HG03025 (cell line): ENCODE results near the gene BTF3.
"Not testable (repeated sequence)": the region's sequence is repeated elsewhere in the genome, so short reads cannot be mapped to it uniquely, and the experiment has no call there.

Experiments used
- ATAC-seq: cut with Tn5 transposase; IDR thresholded peaks from one replicate; pipeline ENCODE4 v1.9.1; 2021; ENCODE audit warnings: mild to moderate bottlenecking, moderate library complexity; ENCODE audit not compliant: unreplicated experiment, low FRiP score

BTF3 gene

DNA sequence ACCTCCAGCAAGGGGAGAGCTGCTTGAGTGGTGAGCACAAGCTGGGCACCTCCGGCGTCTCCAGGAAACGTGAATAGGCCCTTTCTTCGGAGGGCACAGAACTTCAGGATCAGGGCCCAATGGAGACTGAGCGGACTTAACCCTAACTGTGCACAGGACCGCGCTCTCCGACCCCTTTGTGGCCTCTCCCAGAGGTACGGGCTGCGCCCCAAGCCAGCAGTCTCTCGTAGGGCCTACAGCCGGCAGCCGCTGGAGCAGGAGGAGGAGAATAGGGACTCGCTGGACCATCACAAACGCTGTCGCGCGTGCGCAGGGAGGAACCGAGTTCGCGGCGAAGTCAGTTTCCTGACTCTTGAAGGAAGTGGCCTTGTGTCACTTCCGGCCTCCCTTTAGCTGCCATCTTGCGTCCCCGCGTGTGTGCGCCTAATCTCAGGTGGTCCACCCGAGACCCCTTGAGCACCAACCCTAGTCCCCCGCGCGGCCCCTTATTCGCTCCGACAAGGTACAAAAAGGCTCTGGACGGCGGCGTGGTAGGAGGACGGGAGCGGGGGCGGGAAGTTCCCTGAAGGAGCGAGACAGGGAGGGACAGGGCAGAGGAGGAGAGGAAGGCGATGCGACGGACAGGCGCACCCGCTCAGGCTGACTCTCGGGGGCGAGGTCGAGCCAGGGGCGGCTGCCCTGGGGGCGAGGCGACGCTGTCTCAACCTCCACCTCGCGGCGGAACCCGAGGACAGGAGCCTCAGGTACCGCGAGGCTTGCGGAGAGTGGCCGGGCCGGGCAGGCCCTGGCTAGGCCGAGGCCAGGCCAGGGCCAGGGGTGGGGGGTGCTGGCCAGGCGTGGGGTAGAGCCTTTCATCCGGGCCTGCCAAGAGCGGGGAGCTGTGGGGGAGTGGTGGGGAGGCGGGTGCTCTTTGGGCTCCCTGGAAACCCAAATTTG, at the start of gene BTF3:
Gene BTF3 (plus strand): TSS at position 386 of the 936 bp plus-strand sequence. CDS start 226 bp downstream, at position 612.
- peak; percentile 95 for ATAC-seq

DNA sequence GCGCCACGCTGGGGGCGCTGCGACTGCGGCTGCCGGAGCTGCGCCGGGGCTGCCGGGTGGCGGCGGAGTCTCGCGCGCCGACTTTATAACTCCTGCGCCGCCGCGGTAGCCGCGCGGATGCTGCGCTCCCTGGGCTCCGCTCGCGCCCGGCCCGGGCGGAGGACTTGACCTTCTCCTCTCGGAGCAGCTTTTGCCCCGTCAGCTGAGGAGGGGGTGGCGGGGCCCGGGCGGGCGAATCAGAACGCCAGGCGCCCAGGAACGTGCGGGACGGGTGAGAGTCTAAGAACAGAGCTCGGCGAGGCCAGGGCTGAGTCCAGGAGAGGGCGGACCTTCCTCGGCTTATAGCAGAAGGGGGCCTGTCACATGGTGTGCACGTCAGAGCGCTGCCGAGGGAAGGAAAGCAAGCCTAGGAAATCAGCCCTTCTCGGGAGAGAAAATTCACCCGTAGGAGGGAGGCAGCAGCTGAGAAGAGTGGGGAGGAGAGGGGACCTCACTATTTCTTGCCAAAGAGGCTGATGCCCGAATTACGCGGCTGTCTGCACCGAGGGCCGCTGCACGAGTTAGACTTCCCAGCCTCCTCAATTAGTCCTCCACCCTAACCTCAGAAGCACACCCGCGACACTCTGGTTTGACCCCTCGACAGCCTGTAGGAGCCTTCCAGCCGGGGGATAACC, 49.6 kb upstream of the BTF3 start, which contains the start of gene FOXD1:
Gene FOXD1 (minus strand): TSS at position 315 of the 674 bp plus-strand sequence. CDS start 415 bp downstream, outside the sequence.
- ATAC-seq = peak; percentile 52

DNA sequence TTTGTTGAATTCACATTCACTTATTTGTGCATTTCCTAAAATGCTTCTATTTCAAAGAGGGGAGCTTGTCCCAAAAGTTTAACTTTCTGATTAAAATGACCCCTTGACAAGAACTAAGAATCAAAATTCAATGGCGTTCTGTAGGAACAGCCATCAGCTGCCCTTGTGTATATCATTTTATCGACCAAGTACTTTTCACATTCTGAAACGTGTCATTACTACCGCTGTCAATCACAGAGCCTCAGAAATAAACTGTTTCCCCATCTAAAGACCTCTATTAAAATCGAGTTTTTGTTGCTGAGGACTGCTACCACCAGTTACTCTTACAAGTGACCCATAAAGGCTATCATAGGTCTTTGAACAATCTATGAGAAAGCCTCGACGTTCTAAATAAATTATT, 48.1 kb upstream of the BTF3 start:
- no peak for ATAC-seq

DNA sequence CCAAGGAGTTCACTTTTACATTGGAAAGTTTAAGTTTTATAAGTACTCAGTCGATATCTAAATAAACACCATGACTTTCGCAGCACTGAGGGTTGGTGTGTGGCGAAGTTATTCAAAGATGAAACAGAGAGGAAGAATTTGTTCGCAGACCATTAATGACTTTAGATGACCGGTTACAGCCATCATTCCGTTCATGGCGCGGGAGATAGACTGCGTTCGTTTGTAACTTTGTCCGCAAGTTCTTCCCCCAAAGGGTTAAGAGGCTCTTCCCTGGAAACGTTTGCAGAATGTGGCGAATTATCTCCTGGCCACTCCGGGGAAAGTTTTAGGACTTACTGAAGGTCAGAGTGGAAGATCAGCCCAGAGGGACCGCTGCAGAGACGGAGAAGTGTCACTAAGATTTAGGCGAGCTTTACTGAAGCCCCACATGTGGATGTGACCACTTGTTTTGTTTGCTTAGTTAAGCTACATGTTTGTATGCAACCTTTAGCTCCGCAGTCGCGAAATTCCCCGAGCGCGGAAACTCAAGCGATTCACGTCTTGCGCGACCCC, 47.5 kb upstream of the BTF3 start:
- no peak for ATAC-seq

DNA sequence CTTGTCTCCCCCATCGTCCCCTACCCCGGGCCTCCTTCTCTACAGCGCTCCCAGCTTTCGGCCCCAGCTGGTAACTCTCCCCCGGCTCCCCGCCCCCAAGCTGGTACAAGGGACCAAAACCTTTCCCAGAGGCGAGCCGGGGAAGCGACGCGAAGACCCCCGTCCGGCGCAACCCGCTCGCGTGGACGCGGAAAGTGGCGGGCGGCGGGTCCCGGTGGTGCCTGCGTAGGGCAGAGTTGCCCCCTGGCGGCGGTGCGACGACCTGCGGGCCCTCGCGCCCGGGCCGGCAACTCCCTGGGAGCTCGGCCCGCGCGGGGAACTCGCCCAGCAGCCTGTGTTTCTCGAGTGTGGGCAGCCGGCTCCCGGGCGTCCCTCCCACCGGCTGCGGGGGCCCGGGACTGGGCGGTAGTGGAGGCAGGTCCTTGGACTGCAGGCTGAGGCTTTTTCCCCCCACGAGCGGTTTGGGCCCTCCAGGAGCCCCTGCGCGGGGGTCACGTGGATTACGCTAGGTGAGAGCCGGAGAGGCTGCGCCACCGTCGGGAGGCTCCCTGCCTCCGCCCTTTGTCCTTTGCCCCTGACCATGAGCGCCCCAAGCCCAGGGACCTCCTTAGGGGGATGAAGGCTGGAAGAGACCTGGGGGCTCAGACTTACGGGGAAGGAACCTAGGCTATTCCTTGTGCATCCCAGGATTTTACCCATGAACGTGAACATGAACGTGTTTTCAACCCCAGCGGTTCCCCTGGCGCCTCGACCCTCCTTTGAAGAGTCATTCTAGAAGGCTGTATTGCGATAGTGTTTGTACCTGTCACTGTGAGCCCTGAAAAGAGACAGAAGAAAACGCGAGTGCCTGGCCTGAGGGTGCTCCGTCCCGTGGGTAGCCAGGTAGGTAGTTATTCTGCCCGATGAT, 46.8 kb upstream of the BTF3 start:
- no peak for ATAC-seq

DNA sequence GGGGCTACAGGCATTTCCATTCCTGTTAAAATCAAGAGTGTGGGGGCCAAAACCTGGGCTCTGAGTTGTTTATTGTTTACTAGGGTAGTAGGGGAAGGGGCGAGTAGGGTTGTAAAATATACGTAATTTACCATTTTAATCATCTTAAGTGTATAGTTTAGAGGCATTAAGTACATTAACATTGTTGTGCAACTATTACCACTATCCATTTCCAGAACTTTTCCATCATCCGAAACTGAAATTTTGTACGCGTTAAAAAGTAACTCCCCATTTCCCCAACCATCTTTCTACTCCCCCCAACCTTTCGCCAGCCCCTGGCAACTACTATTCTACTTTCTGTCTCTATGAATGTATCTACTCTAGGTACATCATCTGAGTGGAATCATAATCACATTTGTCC, 46.0 kb upstream of the BTF3 start:
- ATAC-seq = no peak

DNA sequence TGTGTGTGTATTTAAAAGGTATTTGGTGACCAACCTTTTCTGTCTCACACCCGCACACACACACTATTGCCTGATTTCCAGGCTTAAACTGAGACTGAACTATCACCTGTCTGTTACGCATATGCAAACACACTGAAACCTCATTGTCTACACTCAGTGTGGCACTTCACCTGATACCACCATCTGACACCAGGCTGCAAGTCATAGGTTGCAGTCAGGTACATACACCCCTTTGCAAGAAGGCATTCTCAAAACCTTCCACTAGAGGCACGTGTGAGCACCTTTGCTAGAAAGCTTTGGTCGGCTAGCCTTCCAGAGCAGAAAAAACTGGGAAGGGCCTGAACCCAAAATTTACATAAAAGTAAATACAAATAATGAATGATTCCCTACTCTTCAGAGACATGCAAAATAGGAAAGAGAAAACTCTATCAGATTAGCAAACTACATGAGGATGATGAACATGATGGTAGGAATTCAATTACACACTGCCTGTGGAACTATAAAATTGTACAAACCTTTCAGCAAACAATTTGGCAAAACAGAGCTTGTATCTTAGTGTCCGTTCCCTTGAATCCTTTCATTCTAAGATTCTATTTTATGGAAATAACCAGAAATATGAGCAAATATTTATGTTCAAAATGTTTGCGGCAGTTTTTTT, 43.7 kb upstream of the BTF3 start:
- peak; percentile 59 for ATAC-seq

DNA sequence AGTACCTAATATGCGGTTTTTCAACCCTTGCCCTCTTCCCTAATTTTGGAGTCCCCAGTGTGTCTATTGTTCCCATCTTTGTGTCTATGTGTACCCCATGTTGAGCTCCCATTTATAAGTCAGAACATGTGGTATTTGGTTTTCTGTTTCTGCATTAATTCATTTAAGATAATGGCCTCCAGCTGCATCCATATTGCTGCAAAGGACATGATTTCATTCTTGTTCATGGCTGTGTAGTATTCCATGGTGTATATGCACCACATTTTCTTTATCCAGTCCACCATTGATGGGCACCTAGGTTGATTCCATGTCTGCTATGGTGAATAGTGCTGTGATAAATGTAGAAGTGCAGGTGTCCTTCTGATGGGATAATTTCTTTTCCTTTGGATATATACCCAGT, 41.8 kb upstream of the BTF3 start:
- ATAC-seq = not testable (repeated sequence)

DNA sequence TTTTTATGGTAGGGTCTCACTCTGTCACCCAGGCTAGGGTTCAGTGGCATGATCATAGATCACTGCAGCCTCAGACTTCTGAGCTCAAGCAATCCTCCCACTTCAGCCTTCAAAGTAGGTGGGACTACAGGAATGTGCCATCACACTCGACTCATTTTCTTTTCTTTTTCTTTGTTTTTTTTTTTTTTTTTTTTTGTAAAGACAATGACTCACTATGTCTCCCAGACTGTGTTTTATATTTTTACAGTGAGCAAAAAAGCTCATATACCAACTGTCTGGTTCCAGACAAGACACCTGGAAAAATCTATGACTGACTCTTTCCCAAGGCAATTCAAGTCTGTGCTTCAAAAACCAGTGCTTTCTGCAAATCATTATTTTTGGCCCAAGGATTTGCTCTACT, 38.9 kb upstream of the BTF3 start:
- ATAC-seq = no peak

DNA sequence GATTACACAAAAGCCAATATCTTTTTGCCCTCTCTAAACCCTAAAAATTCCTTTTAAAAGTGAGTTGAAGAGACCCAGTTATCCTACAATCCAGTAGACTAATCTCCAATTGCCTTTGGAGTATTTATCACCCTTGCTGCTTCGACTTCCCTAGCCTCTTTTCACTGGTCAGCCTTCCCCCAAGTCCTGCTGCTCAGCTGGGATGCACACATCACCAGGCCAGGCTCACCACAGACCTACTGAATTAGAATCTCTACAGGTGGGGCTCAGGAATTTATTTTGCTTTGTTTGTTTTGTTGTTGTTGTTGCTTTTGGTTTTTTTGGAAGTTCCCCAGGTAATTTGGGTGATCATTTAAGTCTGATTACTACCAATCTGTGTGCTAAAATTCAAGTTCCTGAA, 38.1 kb upstream of the BTF3 start:
- no peak for ATAC-seq

DNA sequence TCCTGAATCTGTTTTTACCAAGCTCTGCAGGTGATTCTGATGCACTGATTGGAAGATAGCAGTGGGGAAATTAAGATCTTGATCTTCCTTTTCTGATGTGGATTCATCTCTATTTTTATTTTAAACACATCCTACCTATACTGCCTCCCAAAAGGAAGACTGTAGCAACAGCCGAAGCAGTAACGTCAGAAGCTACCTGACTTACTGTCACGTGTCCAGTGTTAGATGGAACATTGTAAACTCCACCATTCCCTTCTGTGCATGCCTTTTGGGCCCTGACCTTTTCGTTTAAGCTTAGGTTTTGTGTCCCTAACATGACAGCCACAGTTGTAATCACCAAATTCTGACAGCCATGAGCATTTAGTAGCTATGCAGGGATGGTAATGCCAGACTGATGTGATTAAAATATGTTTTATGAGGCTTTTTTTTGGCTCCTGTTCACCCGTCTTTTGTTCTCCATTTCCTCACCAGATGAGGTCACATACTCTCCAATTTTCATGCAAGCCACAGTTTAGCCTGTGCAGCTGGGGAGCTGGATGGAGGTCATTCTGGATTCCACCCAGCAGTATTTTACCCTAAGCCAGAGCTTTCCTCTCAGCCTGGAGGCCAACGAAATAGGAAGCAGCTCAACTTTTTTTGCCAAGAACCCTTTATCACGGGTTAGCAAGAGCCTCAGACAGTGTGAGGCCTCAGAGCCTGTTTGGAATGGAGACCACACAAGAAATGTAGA, 34.1 kb upstream of the BTF3 start:
- ATAC-seq = no peak

DNA sequence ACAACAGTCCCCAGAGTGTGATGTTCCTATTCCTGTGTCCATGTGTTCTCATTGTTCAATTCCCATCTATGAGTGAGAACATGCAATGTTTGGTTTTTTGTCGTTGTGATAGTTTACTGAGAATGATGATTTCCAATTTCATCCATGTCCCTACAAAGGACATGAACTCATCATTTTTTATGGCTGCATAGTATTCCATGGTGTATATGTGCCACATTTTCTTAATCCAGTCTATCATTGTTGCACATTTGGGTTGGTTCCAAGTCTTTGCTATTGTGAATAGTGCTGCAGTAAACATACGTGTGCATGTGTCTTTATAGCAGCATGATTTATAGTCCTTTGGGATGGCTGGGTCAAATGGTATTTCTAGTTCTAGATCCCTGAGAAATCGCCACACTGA, 29.6 kb upstream of the BTF3 start:
- ATAC-seq = not testable (repeated sequence)

DNA sequence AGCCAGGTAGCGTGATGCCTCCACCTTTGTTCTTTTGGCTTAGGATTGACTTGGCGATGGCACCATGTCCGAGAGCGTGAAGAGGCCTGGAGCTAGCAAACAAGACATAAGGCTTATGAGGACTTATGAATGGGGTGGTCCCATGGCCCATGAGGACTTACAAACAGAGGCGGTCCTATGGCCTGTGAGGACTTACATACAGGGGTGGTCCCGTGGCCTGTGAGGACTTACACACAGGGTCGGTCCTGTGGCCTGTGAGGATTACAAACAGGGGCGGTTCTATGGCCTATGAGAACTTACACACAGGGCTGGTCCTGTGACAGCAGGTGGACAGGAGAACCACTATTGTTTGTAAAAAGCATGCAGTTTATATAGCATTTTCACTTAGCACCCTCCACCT, 28.4 kb upstream of the BTF3 start:
- no peak for ATAC-seq

DNA sequence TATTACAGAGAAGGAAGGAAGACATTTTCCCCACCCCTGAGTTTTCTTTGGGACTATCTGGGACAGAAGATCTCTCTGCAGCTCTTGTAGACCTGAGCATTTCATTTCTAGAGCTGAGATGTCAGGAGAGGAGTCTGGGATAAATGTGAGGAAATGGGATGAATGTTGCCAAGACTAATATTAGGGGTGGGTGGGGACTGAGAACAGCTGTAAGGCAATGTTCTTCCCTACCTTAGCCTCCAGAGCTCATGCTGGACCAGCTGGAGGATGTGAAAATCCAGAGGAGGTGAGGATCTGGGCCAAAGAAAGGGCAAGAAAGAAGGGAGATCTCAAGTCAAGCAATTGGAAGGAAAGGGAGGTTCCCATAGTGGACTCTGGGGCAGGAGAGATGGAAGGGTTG, 26.6 kb upstream of the BTF3 start:
- no peak for ATAC-seq

DNA sequence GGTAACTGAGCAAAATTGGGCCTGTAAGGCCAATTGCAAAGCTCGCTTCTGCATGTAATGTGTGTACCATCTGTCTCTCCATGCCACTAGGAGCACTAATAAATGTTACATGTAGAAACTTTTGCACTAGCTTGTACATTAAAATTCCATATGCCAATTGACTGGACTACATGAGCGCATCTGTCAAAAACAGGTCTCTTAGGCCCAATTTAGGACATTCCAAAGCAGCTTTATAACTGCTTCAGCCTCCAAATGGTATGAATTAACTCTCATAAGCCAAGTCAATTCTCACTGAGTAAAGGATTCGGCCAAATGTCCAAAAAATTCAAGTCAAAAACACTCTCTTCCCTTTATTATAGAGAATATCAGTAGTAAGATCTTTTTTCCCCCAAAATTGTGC, 26.1 kb upstream of the BTF3 start:
- ATAC-seq = no peak

DNA sequence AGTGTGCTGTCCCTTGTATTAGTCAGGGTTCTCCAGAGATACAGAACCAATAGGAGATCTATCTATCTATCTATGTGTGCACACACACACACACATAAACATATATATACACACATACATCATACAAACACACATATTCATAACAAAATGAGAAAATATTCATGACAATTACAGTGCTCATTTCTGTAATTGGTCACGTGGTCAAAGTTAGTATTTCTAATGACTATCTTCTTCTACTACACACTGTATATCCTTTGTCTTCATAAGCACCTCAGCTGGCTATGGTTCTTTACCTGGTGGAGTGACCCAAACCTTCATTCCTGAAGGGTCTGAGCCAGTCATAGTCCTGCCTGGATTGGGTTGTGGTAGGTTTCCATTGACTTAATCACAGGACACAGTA, 17.7 kb upstream of the BTF3 start:
- ATAC-seq = no peak

DNA sequence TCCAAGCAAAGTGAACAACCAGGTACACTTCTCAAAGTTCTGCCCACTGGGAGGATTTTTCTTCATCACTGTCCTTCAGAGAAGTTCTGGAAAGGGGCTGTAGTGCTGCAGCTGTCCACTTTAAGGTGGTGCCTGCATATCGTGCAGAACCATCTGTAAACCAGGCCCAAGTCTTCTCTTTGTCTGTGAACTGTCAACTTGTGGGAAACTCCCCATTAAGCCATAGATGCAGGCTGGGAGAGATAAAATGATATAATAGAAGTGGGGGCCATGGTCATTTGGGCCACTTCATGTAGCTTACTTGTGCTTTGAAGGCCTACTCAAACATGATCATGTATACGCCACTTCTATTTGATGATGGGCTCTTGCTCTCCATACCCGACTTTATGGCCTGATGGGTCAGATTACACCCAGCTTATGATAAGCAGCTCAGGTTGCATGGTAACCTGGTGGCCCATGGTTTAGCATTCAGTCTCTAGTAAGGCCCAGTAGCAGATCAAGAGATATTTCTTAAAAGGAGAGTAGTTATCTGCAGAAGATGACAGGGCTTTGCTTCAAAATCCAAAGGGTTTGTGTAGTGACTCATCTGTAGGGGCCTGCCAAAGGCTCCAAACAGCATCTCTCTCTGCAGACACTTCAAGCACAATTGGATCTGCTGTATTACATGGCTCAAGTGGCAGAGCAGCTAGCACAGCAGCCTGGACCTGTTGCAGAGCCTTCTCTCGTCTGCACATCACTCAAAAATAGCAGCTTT, 15.7 kb upstream of the BTF3 start:
- ATAC-seq = no peak

DNA sequence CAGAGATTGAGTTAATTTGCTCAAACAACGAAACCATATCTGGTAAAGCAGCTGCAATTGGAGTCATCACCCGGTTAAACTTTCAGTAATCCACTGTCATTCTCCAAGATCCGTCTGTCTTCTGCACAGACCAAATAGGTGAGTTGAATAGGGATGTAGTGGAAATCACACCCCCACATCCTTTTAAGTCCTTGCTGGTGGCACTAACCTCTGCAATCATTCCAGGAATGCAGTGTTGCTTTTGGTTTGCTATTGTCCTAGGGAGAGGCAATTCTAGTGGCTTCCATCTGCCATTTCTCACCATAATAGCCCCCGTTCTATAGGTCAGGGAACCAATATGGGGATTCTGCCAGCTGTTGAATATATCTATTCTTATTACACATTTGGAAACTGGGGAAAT, 14.6 kb upstream of the BTF3 start:
- ATAC-seq = no peak

DNA sequence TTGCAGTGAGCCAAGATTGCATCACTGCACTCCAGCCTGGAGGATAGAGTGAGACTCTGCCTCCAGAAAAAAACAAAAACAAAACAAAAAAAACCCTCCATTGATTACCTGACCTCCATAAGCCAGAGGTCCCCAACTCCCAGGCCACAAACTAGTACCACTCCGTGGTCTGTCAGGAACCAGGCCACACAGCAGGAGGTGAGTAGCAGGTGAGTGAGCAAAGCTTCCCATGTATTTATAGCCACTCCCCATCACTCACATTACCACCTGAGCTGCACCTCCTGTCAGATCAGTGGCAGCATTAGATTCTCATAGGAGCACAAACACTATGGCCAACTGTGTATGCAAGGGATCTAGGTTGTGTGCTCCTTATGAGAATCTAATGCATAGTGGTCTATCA, 13.7 kb upstream of the BTF3 start:
- ATAC-seq = no peak
